ENCODE results near the gene SHH.
A peak's percentile ranks its signal among the peaks of the same experiment; 100 is the strongest.

Gene SHH

GRCh38 chr7:155791836-155792235, 20.4 kb downstream of the SHH start:
- no peak for TF ChIP-seq CTCF (conservative IDR thresholded peaks at IDR 0.05)

GRCh38 chr7:155791214-155791737, 21.0 kb downstream of the SHH start:
- TF ChIP-seq CTCF (conservative IDR thresholded peaks at IDR 0.05) = no peak
- no peak overlapping the region for H3K27ac ChIP-seq

More at GRCh38 chr7:155791836-155792235, 20.4 kb downstream of the SHH start:
- no peak overlapping the region for H3K27ac ChIP-seq

DNA sequence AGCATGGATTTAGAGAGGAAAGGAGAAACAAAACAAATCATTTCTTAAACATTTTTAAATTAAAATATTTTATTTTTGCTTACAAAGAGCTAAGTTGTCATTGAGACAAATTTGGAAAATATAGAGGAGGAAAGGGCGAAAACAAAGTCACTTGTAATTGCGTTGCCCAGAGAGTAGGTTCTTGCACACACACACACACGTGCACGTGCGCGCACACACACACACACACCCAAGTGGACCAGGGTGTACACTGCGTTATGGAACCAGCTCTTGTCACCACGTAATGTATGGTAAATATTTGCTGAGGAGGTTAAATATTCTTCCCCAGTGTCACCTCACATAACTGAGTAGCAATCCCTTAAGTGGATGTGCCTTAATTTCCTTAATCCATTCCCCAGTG, 21.6 kb downstream of the SHH start:
- 0 out of 2 replicates have a peak, but pooled peaks have one; percentile 7 for TF ChIP-seq CTCF (conservative IDR thresholded peaks at IDR 0.05)
- no peak overlapping the region for H3K27ac ChIP-seq

DNA sequence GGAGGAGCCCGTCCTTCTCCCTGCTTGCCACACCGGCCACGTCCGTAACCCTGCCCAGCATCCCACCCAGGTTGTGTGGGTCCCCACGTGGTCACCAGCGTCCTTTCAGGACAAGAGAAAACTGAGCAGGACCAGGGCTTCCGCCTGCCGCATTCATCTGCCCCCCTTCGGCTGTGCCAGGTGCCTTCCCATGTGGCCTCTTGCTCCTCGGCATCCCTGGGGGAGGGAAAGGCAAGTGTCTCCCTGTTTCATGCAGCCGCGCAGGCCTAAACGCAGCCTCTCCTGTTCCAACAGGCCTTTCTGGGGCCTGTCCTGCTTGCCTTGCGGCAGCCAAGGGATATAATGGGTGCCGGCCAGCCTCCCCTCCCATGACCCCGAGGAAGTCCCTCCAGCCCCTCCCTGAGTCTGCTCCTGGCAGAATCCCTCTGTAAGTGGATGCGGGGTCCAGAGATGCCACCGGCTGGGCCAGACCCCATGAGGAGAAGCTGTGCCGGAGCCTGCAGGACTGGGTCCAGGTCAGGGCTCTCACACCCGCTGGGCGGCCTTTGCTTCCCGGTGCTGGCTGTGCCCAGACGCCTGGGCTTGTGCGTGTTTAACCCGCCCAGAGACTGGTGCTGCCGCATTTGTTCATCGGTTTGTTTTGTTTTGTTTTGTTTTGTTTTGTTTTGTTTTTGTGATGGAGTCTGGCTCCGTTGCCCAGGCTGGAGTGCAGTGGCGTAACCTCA, 23.1 kb downstream of the SHH start:
- H3K27ac ChIP-seq = no peak overlapping the region
- TF ChIP-seq CTCF (conservative IDR thresholded peaks at IDR 0.05) = no peak

DNA sequence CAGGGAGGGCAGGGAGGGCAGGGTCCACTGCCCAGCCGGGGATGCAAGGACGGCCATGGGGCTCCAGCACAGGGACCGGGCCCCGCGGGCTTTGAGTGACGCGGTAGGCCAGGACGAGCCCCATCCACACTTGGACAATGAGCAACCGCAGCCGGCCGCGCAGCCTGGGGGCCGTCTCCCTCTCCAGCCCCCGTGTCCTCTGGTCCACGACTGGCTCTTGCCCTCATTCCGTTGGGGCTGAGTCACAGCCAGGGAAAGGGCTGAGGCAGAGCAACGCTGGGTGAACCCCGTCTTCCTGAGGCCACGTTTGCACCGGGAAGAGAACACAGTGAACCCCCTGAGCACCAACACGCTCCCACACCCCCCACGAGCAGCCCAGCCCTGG, 23.7 kb downstream of the SHH start:
- no peak overlapping the region for H3K27ac ChIP-seq
- no peak for TF ChIP-seq CTCF (conservative IDR thresholded peaks at IDR 0.05)

- no peak for TF ChIP-seq CTCF (conservative IDR thresholded peaks at IDR 0.05)
- peak overlapping the region; percentile 66 for H3K27ac ChIP-seq
Measured at GRCh38 chr7:155787171-155787851, 25.0 kb downstream of the SHH start.

GRCh38 chr7:155786491-155786890, 25.8 kb downstream of the SHH start:
- no peak for TF ChIP-seq CTCF (conservative IDR thresholded peaks at IDR 0.05)
- peak overlapping the region; percentile 66; the same call in 1 of the 2 replicates for H3K27ac ChIP-seq
